K562 (cell line): ENCODE results near the gene HDAC3.

Source experiments
- FOXM1 ChIP-seq, 2 experiments: fragments of 450-650 bp in 1 of 2; sonication (generic) in 1 of 2; formaldehyde crosslinking in 1 of 2; IDR thresholded peaks; 2 replicates each; pipeline versions ENCODE4 v1.6.1 to v1.9.0; 2017 to 2022; ENCODE audit warnings: low read depth in 2 of 2, mild to moderate bottlenecking in 2 of 2, missing genetic modification reagents in 1 of 2, moderate library complexity in 1 of 2
- SIN3A ChIP-seq, 2 experiments: fragments of 150-350 bp in 1 of 2; IDR thresholded peaks; 2 replicates each; pipeline ENCODE4 v1.6.1; 2011 to 2016; ENCODE audit warnings: borderline replicate concordance in 2 of 2, low read depth in 2 of 2, low read length in 2 of 2, mild to moderate bottlenecking in 2 of 2, moderate library complexity in 2 of 2; ENCODE audit not compliant: control insufficient read depth in 1 of 2
- SMC3 ChIP-seq: conservative IDR thresholded peaks from 2 replicates; pipeline ENCODE4 v1.6.1; 2011; ENCODE audit warnings: low read depth, low read length, improper control_type of control experiment; ENCODE audit not compliant: insufficient read depth
- TF ChIP-seq, protein P1 (sequence below): sonication (generic); formaldehyde crosslinking; IDR thresholded peaks from 2 replicates; pipeline ENCODE4 v1.8.0; 2023; ENCODE audit warnings: missing genetic modification reagents, mild to moderate bottlenecking, borderline replicate concordance
- TF ChIP-seq, protein P2 (sequence below): sonication (generic); formaldehyde crosslinking; IDR thresholded peaks from 2 replicates; pipeline ENCODE4 v1.8.1; 2023; ENCODE audit warnings: mild to moderate bottlenecking, missing genetic modification reagents

DNA sequence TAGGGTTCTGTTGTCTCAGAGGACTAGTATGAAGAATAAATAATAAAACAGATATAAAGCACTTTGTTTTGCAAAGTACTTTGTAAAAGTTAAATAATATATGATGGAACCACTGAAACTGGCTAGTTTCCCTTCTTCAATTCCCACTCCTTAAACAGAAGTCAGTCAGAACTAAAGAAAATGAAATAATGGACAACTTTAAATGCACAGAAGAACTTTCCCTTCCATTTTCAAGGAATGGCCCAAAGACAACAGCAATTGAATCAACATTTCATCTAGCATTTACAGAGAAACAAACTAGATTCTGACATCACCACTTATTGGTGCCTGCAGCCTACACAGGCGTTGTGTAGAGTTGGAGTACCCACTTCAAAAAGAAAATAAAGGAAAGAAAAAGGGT is 34.0 kb downstream of the HDAC3 start:
- TF ChIP-seq FOXM1 (IDR thresholded peaks at IDR 0.05; ENCODE audit: low read depth) = no peak
- TF ChIP-seq FOXM1 (CRISPR knock-in tag; IDR thresholded peaks at IDR 0.05; ENCODE audit: low read depth) = no peak
- no peak for TF ChIP-seq SIN3A (IDR thresholded peaks at IDR 0.05; ENCODE audit: borderline replicate concordance in 2 of 2, control insufficient read depth in 1 of 2, low read depth in 2 of 2, low read length in 2 of 2)
- TF ChIP-seq, protein P1, sequence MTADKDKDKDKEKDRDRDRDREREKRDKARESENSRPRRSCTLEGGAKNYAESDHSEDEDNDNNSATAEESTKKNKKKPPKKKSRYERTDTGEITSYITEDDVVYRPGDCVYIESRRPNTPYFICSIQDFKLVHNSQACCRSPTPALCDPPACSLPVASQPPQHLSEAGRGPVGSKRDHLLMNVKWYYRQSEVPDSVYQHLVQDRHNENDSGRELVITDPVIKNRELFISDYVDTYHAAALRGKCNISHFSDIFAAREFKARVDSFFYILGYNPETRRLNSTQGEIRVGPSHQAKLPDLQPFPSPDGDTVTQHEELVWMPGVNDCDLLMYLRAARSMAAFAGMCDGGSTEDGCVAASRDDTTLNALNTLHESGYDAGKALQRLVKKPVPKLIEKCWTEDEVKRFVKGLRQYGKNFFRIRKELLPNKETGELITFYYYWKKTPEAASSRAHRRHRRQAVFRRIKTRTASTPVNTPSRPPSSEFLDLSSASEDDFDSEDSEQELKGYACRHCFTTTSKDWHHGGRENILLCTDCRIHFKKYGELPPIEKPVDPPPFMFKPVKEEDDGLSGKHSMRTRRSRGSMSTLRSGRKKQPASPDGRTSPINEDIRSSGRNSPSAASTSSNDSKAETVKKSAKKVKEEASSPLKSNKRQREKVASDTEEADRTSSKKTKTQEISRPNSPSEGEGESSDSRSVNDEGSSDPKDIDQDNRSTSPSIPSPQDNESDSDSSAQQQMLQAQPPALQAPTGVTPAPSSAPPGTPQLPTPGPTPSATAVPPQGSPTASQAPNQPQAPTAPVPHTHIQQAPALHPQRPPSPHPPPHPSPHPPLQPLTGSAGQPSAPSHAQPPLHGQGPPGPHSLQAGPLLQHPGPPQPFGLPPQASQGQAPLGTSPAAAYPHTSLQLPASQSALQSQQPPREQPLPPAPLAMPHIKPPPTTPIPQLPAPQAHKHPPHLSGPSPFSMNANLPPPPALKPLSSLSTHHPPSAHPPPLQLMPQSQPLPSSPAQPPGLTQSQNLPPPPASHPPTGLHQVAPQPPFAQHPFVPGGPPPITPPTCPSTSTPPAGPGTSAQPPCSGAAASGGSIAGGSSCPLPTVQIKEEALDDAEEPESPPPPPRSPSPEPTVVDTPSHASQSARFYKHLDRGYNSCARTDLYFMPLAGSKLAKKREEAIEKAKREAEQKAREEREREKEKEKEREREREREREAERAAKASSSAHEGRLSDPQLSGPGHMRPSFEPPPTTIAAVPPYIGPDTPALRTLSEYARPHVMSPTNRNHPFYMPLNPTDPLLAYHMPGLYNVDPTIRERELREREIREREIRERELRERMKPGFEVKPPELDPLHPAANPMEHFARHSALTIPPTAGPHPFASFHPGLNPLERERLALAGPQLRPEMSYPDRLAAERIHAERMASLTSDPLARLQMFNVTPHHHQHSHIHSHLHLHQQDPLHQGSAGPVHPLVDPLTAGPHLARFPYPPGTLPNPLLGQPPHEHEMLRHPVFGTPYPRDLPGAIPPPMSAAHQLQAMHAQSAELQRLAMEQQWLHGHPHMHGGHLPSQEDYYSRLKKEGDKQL (CRISPR knock-in tag) = no peak
- TF ChIP-seq SMC3 = no peak
- TF ChIP-seq, protein P2, sequence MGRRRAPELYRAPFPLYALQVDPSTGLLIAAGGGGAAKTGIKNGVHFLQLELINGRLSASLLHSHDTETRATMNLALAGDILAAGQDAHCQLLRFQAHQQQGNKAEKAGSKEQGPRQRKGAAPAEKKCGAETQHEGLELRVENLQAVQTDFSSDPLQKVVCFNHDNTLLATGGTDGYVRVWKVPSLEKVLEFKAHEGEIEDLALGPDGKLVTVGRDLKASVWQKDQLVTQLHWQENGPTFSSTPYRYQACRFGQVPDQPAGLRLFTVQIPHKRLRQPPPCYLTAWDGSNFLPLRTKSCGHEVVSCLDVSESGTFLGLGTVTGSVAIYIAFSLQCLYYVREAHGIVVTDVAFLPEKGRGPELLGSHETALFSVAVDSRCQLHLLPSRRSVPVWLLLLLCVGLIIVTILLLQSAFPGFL (CRISPR knock-in tag) = no peak
